Thyroid gland (tissue), 4 donors: ENCODE measurements around the gene FER. TPM values are rescaled to one million over a fixed set of nuclear protein-coding genes. Genes with fewer than 3 reads are reported as not detected.
"Not testable (repeated sequence)": the region's sequence is repeated elsewhere in the genome, so short reads cannot be mapped to it uniquely, and the experiment has no call there.

ENCODE experiments used
- DNase-seq, 2 donors: peaks; one replicate each; pipeline ENCODE4 v3.0.0-alpha.2; 2019
- H3K27ac ChIP-seq, 3 donors: fragments of 200-600 bp; sonication (generic); 1 replicate in 2 of 3; 2 replicates in 1 of 3; pipeline ENCODE4 v1.5.1; 2016 to 2019; ENCODE audit warnings: mild to moderate bottlenecking in 1 of 3, moderate library complexity in 1 of 3
- H3K27me3 ChIP-seq: fragments of 200-600 bp; sonication (generic); one replicate; pipeline ENCODE4 v1.5.1; 2019
- H3K36me3 ChIP-seq, 2 donors: fragments of 200-600 bp; sonication (generic); one replicate each; pipeline ENCODE4 v1.5.1; 2016 to 2019
- H3K4me1 ChIP-seq, 2 donors: fragments of 200-600 bp; sonication (generic); one replicate each; pipeline ENCODE4 v1.5.1; 2017 to 2019
- H3K4me3 ChIP-seq, 3 donors: fragments of 200-600 bp; sonication (generic); replicated peaks in 1 of 3; 1 replicate in 2 of 3; 2 replicates in 1 of 3; pipeline ENCODE4 v1.5.1; 2016; ENCODE audit warnings: mild to moderate bottlenecking in 1 of 3
- H3K9me3 ChIP-seq: fragments of 200-600 bp; sonication (generic); one replicate; pipeline ENCODE4 v1.5.1; 2017
- CTCF ChIP-seq, 6 experiments: fragments of 200-600 bp in 3 of 6; fragments of 450-650 bp in 3 of 6; sonication (generic) in 3 of 6; IDR thresholded peaks; one replicate each; pipeline ENCODE4 v1.5.1; 2016 to 2019; ENCODE audit warnings: antibody characterized with exemption in 6 of 6, mild to moderate bottlenecking in 2 of 6, inconsistent platforms in 1 of 6, moderate library complexity in 1 of 6
- POLR2A ChIP-seq, 2 donors: fragments of 450-650 bp; IDR thresholded peaks; one replicate each; pipeline ENCODE4 v1.6.1; 2017; ENCODE audit warnings: antibody characterized with exemption in 2 of 2, mild to moderate bottlenecking in 2 of 2, moderate library complexity in 1 of 2
- WGBS, 2 donors: methylation state at CpG; one replicate each; pipeline ENCODE4 v1.1.5; 2017; 5-methylcytosine and 5-hydroxymethylcytosine counted together
- intact Hi-C: fragments of 100-400 bp; cut with DNase I; formaldehyde crosslinking; loops from one replicate; pipeline ENCODE4 v1.15.1; 2023
- total RNA-seq, 4 donors: library from RNA; depleted of rRNA; stranded (reverse); fragments of >200 nt; gene quantifications; one replicate each; pipeline ENCODE4 v1.2.3, GENCODE V29; 2016

The FER gene
- total RNA-seq, 4 donors from 2014 or later: 38.8 to 79.1 (median 45.2) TPM

- no peaks in the 10 kb centered on the region for H3K27me3 ChIP-seq
- intact Hi-C loops: no loop called here
- H3K9me3 ChIP-seq: no peaks in the 10 kb centered on the region
- no peak overlapping the region for H3K27ac ChIP-seq
- DNase-seq: no peak
- no peaks in the 10 kb centered on the region for H3K4me1 ChIP-seq
- TF ChIP-seq POLR2A (IDR thresholded peaks at IDR 0.05) (no peak), CTCF (IDR thresholded peaks at IDR 0.05) (no peak)
- no peak overlapping the region for H3K4me3 ChIP-seq
- H3K36me3 ChIP-seq: no peaks in the 10 kb centered on the region
Observed at GRCh38 chr5:109167586-109167985, 419.9 kb downstream of the FER start.

GRCh38 chr5:109168151-109168550 lies 420.5 kb downstream of the FER start:
- TF ChIP-seq CTCF (IDR thresholded peaks at IDR 0.05) (no peak), POLR2A (IDR thresholded peaks at IDR 0.05) (no peak)
- no peak for DNase-seq
- H3K27ac ChIP-seq: no peak overlapping the region
- no peaks in the 10 kb centered on the region for H3K36me3 ChIP-seq
- no peaks in the 10 kb centered on the region for H3K4me1 ChIP-seq
- H3K27me3 ChIP-seq: no peaks in the 10 kb centered on the region
- intact Hi-C loops: no loop called here
- WGBS, 2 donors: 87 to 92% methylated on average over 3 of the region's 3 CpGs
- H3K9me3 ChIP-seq: no peaks in the 10 kb centered on the region
- H3K4me3 ChIP-seq: no peak overlapping the region

- intact Hi-C loops: no loop called here
- no peak for DNase-seq
- H3K4me3 ChIP-seq: no peak overlapping the region
- no peaks in the 10 kb centered on the region for H3K36me3 ChIP-seq
- no peaks in the 10 kb centered on the region for H3K27me3 ChIP-seq
- no peaks in the 10 kb centered on the region for H3K9me3 ChIP-seq
- 88 to 92% methylated on average over 3 of the region's 3 CpGs for WGBS, 2 donors
- H3K4me1 ChIP-seq: no peaks in the 10 kb centered on the region
- no peak for TF ChIP-seq POLR2A (IDR thresholded peaks at IDR 0.05)
- no peak for TF ChIP-seq CTCF (IDR thresholded peaks at IDR 0.05)
- no peak overlapping the region for H3K27ac ChIP-seq
Observed at GRCh38 chr5:109170629-109171350, 423.1 kb downstream of the FER start.

- H3K4me3 ChIP-seq, H3K27ac ChIP-seq, H3K4me1 ChIP-seq, DNase-seq, H3K36me3 ChIP-seq, H3K9me3 ChIP-seq, intact Hi-C loops, H3K27me3 ChIP-seq: not testable (repeated sequence)
- WGBS, 2 donors: 94 to 96% methylated on average over 3 of the region's 3 CpGs
Observed at GRCh38 chr5:109171437-109172073, 423.9 kb downstream of the FER start.

GRCh38 chr5:109173036-109173794 lies 425.5 kb downstream of the FER start:
- Histone ChIP-seq H3K27me3 (no peaks in the 10 kb centered on the region), H3K4me3 (no peak overlapping the region), H3K9me3 (no peaks in the 10 kb centered on the region), H3K4me1 (no peaks in the 10 kb centered on the region), H3K36me3 (no peaks in the 10 kb centered on the region), H3K27ac (no peak overlapping the region)
- DNase-seq: no peak
- TF ChIP-seq CTCF (IDR thresholded peaks at IDR 0.05) (no peak), POLR2A (IDR thresholded peaks at IDR 0.05) (no peak)
- intact Hi-C loops: no loop called here
- 97 to 99% methylated on average over 2 of the region's 2 CpGs for WGBS, 2 donors
